CD4-positive, alpha-beta T cell treated with Interleukin-15 for 4 hours (primary cell): ENCODE data around the gene MBD5.

Experiments
- DNase-seq: peaks from one replicate; pipeline ENCODE4 v3.0.0-alpha.2; 2020; ENCODE audit warnings: low spot score

The MBD5 gene

DNA sequence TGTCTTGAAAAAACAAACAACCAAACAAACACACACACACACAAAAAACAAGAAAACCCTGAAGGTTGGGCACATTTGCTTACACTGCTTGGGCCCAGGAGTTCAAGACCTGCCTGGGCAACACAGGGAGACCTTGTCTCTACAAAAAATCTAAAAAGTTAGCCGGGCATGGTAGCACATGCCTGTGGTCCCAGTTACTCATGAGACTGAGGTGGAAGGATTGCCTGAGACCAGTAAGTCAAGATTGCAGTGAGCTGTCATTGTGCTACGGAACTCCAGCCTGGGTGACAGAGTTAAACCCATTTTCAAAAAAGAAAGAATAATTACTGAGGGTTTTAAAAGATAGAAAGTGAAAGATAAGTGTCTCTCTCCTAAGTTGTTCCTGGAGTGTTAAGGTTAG lies 103.4 kb downstream of the MBD5 start:
- DNase-seq = no peak

DNA sequence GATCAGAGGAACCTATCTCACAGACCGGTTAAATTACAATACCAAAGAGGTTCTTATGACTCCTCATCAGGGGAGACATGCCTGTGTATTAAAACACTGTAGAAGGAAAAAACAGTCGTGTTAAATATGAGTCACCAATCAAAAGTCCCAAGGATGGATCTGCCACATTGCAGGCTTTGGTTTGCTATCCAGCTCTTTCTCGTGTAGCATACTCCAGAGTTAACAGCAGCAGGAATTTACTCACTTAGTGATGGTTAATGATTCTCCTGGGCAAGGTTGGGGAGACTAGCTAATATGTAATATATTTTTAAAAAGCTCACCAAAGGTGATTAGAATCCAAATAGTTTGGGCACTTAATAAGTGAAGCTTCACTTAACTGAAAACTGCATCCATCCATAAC lies 109.7 kb downstream of the MBD5 start:
- no peak for DNase-seq

DNA sequence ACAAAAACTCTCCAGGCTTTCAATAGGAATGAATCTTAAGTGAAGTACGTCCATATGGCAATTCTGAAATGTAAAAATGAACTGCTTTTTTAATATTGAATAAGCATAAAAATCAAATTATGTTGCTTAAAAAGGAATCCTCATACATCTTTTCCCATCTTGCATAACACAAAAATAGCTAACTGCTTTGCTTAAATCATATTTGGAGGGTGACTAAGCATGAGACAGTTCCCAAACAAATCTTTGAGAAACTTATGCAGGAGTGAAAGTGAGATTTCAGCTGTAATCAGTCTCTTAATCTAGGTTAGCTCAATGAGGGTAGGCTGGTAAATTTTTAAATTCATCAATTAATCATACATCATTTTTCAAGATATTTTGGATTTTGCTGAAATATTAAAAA lies 111.5 kb downstream of the MBD5 start:
- no peak for DNase-seq

DNA sequence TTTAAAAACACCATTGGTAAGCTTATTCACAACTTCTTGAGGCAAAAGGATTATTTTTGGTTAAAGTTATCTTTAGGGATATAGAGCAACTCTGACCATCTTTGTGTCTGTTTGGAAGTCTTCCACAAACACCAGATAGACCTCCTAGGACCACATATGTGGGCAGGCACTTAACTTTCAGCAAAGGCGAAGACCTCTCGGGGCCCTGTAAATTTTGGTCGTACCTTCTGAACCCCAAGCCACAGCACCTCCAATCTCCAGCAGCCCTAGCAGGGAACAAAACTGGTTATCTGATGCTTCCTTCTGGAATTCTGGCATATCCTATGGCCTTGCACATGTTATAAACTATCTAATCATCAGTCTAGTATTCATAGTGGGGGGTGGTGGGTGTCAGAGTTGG lies 114.8 kb downstream of the MBD5 start:
- DNase-seq = no peak

DNA sequence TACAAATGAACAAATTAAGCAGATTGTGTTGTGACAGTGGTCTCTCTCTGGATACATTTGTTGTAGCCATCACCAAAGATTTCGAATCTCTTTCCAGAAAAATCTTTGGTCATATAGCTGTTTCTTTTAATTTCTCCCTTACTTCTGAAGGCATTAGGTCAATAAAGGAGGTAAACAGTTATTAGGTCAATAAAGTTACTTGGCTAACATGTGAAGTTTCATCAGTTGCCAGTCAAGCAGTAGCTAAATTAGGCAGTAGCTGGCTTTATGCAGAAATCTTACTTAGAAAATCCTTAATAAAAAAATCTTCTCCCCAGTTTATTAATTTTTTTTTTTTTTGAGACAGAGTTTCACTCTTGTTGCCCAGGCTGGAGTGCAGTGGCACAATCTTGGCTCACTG lies 115.5 kb downstream of the MBD5 start:
- DNase-seq = no peak

DNA sequence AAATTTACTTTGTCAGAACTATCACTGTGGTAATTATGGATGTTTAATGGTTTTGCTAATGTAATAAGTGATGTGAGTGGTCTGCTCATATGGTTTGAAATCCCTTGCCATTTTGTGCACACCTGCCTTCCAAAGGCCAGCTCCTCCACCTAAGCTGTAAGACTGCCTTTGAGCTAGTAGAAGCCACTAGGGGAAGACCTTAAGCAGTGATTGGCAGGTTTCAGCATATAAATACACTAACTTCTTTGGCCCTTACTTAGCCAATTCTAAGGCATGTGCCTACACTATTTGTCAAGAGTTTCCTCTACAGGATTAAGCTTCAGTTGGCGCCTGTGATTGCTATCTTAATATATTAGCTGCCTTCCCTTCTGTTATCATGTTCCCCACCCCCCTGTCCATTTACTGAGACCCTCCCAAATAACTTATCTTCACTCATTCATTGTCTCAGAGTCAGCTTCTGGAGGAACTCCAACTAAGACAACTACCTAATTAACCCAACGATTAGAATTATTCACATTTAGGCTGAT lies 141.1 kb downstream of the MBD5 start:
- no peak for DNase-seq

DNA sequence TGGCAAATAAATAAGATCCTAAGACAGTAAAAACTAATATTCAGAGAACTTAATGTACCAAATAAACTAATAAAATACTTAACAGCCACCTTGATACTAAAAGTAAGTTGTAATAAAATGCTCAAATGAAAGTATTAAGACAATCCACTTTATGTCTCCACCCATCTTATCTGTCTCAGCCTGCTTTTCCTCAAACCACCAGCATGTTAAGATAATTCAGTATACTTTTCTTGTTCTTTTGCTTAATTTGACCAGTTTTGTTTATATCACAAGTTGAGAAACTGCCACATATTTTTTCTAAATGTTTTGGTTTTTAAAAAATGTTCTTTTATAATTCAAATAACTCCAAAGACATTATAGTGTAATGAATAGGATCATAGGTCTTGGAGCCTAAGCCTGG lies 142.0 kb downstream of the MBD5 start:
- no peak for DNase-seq

DNA sequence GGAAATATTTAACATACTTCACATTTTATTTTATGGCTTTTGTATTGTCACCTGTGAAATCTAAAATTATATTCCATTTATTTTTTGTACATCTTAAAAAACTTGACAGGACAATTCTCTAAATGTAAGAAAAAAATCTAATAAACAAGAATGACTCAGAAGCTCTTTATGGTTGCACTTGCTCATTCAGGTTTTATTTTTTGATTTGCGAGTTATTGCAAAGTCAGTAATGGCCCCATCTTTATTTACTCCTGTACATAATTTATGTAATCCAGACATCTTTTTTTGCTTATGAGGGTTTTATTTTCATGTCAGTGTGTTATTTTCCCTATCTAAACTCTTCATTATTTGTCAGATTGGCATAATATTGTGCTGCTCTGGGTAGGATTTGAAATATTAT lies 145.1 kb downstream of the MBD5 start:
- no peak for DNase-seq

DNA sequence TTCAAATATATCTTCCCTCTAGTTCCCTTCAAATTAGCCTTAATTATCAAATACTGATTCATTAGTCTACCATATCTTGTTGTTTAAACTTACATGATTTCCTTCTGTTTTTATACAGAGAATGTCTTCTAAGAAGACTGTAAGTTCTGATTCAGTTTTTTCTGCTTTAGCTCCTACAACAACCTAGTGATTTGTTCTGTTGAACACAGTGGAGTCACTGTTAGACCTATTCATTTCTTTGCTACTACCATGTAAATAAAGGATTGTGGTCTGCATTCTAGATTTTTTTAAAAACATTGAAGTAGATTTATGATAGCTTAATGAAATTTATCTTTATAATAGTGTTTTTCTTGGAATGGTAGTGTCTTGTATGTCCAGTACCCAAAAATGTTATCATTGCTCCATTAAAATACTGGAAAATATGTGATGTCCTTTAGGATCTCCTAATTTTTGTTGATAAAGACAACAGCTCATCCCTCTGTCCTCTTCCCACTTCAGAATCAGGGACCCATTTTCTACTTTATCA lies 146.4 kb downstream of the MBD5 start:
- DNase-seq = no peak

DNA sequence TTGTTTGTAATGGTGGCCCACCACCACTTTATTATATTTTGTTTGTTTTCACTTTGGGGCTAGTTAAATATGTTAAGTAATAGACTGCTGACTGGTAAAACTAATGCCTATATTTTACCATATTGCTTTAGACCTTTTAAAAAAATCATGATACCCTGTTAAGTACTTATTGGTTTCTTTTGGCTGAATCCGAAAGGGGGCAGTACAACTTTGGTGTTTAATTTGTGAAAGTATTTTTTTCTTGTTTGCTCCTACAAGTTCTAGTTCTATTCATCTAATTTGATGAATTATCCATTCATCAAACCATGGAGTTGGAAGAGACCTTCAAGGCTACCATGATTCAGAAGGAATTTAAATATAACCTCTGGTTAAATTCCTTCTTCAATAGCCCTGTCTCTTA lies 147.0 kb downstream of the MBD5 start:
- DNase-seq = no peak

DNA sequence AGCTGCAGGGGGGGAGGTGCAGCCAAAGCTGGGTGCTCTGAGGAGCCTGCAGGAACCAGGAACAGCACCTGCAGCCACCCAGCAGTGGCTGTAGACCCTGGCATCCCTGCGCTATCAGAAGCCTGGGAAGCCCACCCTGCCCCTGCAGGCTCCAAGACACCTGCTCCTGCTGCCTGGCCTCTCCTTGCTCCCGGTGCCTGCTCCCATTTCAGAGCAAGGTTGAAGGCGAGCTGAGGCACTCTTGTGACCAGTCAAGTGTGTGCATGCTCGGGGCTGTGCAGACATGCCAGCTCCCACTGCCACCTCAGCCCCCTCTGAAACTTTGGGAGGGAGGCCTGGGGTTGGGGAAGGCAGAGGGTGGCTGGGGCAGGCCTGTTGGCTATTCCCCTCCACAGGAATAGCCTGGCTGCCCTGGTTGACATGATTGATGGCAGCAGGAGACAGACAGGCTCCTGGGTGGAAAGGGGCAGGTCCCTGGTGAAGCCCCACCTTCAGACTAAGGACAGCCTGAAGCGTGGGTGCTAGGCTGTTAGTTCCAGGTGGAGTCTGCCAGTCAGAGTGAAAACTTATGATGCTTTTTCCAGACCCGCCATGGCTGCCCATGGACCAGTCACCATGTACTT lies 151.4 kb downstream of the MBD5 start:
- DNase-seq = no peak

DNA sequence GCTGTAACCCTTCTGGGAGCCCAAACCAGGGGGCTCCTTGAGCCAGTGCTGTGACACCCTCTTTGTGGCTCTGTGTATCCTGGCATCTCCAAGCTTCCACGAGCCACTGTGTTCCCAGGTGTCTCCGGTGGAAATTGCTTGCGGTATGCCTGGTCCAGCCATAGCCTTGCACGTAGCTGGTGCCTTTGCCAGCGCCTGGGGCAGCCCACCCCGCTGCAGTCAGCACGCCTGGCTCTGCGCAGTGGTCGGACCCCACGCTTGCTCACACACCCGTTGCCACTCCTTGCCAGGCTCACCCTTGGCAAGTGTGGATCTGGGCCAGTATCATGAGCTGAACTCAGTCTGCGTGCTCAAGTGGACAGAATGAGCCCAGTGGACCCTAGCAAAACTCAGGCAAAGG lies 152.3 kb downstream of the MBD5 start:
- no peak for DNase-seq

DNA sequence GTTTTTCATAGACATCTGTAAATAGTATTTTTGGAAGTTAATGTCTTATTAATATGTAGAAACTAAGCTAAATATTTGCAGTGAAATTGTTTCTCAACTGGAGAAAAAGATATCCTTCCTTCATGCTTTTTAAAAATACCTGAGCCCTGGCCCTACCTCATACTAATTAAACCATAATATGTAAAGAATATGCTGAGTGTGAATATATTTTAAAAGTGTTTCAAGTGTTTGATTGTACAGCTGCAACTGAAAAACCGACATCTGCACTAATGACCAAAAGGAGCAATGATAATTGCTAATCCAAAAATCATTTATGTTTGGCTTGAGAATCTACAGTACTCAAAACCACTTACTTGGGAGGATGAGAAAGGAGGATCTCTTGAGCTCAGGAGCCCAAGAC lies 156.7 kb downstream of the MBD5 start:
- DNase-seq = no peak

DNA sequence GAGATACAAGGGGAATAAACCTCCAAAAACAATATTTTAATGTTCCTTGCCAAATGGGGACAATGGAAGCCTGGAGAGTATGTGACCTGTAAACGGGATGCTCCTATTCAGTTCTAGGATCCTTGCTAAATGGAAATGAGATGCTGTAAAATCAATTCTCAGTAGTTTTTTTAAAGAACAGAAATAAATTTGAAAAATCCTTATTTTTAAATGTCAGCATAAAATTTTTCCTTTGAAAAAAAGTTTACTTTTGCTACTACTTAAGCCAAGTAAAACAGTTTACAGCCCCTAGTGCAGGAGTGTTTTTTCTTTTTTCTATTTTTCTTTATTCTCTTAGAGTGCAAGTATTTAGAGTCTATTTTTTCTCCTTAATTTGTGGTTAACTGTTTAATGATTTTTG lies 158.8 kb downstream of the MBD5 start:
- DNase-seq = no peak

DNA sequence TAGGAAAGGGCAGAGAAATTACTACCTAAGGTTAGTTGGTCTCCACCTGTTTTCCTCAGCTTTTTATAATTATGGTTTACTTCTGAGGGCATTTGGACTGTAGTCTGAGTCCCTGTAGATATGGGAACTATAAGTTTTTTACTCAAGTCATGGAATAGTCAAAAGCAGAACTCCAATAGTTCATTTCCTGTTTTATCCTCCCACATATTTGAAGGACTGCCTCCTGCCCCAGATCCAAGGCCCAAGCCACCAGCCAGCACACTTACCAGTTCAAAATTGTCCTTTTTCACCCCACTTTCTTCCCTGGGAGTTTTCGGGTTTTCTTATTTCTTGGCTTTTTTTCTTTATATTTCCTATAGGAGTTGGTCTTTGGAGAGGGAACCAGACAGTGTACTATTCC lies 164.1 kb downstream of the MBD5 start:
- no peak for DNase-seq

DNA sequence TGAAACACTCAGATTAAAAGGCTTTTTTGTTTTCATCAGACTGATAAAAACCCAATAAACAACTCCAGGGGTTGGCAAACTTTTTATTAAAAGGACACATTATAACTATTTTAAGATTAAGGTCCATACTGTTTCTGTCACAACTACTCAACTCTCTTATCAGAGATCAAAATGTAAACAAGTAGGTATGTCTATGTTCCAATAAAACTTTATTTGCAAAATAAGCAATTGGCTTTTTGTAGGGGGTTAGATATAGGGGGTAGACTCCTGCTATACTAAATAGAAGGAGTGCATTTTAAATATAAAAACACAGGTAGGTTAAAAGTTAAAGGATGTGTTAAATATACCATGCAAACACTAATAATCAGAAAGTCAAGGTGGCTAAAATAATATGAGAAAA lies 174.0 kb downstream of the MBD5 start:
- DNase-seq = no peak

DNA sequence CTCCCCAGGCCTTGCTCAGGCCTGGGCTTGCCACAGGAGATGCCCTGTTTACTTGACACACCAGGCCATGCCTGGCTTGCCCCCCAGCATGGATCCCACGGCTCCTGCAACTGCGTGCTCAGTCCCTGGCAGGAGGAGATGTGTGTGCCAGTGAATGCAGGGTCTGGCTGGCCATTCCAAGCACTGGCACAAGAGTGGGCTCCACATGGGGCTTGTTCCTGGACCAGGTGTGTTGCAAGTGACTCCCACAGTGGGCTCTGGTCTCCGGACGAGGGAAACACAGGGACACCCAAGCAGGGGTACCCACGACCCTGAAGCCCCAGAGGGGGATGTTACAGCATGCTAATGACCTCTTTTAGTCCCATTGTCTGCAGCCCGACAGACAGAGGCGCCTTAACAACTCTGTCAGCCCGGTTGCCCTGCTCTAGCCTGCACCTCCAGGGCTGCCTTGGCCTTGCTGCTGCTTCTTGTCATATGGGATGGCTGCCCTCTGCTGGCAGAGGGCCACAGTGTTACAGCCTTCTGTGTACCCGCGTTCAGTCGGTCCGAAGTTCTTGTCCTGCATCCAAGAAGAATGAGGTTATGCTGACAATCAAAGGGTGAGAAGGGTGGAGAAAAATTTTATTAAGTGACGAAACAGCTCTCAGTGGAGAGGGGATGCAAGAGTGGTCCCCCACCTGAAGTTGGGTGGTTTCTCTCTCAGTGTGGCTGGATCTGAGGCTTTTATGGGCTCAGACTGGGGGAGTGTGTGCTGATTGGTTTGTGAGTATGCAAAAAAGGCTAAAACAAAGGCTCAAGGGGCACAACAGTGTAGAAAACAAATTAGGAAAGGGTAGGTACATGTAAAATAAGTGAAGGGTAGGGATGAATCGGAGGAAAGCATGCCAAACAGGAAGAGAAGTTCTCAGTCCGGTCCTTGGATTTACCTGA lies 180.4 kb downstream of the MBD5 start:
- DNase-seq = peak; percentile 16

DNA sequence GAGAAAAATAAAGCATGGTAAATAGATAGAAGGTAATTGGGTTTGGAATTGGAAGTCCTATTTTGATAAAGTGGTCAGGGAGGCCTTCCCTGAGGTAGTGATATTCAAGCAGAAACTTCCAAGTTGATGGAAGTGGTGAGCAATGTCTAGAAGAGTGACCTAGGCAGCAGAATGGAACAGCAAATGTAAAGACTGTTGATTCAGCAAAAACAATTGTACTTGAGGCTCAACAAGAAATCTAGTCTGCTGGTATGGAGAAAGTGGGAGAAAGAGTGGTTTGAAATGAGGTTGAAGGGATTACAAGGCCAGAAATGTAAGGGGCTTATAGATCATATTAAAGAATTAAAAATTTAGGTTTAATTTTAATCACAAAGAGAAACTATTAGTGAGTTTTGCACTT lies 181.3 kb downstream of the MBD5 start:
- DNase-seq = no peak

DNA sequence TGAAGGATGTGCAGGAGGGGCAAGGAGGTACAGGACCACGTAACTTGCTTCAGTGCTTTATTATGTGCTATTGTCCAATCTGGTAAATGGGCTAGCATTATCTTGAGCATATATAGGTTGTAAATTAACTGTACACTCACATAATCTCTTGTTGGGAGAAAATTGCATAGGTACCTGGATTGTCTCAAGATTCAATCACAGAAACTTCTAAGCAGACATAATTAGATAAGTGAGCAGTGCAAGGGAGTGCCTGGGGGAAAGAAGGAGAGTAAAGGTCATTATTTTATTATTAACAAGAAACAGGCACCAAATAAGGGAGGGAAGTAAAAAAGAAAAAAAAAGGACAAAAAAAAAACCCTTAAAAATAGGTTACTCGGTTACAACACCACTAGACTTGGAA lies 186.2 kb downstream of the MBD5 start:
- no peak for DNase-seq

DNA sequence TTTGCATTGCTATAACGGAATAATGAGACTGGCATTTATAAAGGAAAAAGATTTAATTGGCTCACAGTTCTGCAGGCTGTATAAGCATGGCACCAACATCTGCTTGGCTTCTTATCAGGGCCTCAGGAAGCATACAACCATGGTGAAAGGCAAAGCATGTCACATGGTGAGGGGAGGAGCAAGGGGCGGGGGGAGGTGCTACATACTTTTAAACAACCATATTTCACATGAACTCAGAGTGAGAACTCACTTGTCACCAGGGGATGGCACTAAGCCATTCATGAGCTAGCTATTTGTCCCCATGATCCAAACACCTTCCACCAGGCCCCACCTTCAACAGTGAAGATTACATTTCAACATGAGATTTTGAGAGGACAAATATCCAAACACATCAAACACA lies 188.7 kb downstream of the MBD5 start:
- no peak for DNase-seq

DNA sequence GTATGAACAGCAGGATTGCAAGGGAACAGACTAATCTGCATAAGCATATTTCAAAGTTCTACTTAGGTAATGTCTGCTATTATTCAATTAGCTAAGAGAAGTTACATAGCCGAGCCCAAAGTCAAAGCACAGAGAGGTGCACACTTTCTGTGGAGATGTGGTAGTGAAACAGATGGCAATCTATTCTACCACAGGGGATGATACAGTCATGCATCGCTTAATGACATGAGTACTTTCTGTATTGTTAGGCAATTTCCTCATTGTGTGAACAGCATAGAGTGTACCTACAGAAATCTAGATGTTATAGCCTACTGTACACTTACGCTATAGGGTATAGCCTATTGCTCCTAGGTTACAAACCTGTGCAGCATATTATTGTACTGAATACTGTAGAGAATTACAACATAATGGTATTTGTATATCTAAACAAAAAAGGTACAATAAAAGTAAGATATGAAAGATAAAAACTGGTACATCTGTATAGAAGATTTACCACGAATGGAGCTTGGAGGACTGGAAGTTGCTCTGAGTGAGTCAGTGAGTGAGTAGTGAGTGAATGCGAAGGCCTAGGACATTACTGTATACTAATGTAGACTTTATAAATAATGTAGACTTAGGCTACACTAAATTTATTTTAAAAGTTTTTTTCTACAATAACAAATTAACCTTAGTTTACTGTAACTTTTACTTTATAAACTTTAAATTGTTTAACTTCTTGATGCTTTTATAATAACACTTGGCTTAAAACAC lies 197.6 kb downstream of the MBD5 start:
- DNase-seq = no peak

DNA sequence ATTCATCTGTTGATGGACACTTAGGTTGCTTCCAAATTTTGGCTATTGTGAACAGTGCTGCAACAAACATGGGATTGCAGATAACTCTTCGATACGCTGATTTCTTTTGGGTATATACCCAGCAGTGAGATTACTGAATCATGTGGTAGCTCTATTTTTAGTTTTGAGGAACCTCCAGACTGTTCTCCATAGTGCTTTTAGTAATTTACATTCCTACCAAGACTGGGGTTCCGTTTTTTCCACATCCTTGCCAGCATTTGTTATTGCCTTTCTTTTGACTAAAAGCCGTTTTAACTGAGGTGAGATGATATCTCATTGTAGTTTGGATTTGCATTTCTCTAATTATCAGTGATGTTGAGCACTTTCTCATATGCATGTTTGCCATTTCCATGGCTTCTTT lies 200.3 kb downstream of the MBD5 start:
- DNase-seq = no peak

DNA sequence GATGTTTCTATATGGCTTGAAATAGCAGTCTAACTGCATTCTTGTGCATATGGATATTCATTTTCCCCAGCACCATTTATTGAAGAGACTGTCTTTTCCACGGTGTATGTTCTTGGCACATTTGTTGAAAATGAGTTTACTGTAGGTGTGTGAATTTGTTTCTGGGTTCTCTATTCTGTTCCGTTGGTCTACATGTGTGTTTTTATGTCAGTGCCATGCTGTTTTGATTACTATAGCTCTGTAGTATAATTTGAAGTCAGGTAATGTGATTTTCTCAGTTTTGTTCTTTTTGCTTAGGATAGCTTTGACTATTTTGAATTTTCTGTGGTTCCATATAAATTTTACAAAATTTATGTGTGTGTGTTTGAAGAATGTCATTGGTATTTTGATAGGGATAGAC lies 201.0 kb downstream of the MBD5 start:
- DNase-seq = no peak
